Measurements from ENCODE around the gene NENF. TPM values are rescaled to one million over a fixed set of nuclear protein-coding genes. Genes with fewer than 3 reads are reported as not detected.

NENF gene
- 40.9 and 65.1 TPM in 2 replicates for total RNA-seq

GRCh38 chr1:212432661-212433576 lies at the start of gene NENF:
Gene NENF, plus strand, starts transcription at chr1:212432920. Its CDS starts 24 bp downstream, at chr1:212432944.

GRCh38 chr1:212414328-212415106 lies 18.2 kb upstream of the NENF start, which contains the start of gene PACC1:
Gene PACC1, minus strand, starts transcription at chr1:212414886. Its CDS starts 129 bp downstream, at chr1:212414757.

Other genes with a start within 250 kb of the NENF start
- 25.2 and 34.9 TPM in 2 replicates for gene PPP2R5A, start 147.5 kb upstream of the NENF start, total RNA-seq
- 12.9 and 19.2 TPM in 2 replicates for gene PACC1, start 18.0 kb upstream of the NENF start, total RNA-seq
- gene ATF3, start 175.8 kb downstream of the NENF start, total RNA-seq, result 4.6 and 9.1 TPM in 2 replicates

All from uterine smooth muscle cell (primary cell).